Measurements from ENCODE around the gene VIPR2. TPM values are rescaled to one million over a fixed set of nuclear protein-coding genes. Genes with fewer than 3 reads are reported as not detected.

VIPR2 gene
- polyA plus RNA-seq, 10 donors: 4.9 to 10.5 (median 8.6) TPM

GRCh38 chr7:159027789-159028507 is 116.7 kb downstream of the VIPR2 start:
- DNase-seq: no peak

GRCh38 chr7:159027056-159027788 is 117.4 kb downstream of the VIPR2 start:
- peak in 1 of 3 donors; percentile 57 for DNase-seq

- no peak for DNase-seq
These were observed 118.2 kb downstream of the VIPR2 start for GRCh38 chr7:159026271-159027055.

DNA sequence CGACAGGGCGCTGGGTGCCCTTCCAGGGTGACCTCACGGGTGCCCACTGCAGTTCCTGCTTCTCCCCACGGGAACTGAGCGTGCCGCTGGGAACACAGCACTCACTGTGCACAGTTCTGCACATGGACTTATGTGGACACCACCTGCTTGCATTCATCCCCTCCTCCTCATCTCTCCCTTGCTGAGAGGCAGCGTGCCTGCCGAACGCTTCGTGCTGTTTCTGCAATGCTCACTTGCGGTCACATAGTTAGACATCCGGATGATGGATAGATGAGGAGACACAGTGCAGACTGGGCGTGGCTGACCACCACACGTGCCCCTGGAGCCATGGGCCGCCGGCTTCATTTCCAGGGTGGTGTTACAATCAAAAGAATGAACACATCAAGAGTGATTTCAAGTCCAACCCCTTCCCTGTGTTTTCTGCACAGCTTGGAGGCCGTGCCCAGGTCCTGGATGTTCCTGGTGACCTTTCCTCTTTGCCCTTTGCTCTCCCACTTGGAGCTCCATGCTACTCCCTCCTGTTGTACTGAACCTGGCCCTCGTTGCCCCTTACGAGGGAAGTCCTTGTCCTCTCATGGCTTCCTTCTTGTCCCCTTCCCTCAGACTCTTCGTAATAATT is 119.4 kb downstream of the VIPR2 start:
- no peak for DNase-seq

DNA sequence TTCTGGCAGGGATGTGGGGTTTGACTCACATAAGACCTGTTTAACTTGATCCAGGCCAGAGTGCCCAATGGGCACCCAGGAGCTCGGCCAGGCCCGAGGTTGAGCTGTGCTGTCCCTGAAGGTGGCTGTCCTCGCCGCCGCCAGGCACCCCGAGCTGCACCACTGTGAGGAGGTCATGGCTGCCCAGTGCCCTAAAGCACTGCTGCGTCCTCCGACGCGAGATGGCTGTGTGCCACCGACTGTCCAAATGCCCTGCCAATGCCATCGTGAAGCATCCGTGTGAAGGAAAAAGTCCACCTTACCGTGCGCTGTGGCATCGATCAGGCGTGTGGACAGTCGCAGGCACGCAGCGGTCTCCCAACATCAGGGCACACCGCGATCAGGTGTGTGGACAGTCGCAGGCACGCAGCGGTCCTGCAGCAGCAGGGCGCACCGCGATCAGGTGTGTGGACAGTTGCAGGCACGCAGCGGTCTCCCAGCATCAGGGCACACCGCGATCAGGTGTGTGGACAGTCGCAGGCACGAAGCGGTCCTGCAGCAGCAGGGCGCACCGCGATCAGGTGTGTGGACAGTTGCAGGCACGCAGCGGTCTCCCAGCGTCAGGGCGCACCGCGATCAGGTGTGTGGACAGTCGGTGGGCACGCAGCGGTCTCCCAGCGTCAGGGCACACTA is 120.3 kb downstream of the VIPR2 start:
- DNase-seq: no peak

DNA sequence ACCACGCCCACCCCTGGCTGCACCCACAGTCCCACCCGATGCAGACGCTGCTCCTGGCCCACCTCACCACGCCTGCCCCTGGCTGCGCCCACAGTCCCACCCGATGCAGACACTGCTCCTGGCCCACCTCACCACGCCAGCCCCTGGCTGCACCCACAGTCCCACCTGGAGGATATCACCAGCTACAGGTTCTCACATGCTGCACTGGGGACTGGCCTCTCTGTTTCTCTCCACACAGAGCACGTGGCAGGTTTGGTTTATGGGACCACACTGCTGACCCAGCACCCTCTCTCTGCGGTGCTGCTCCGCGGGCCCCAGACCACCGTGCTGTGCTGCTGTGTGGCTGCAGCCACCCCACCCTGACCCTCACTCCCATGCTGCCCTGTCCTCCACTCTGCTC is 120.9 kb downstream of the VIPR2 start:
- no peak for DNase-seq

GRCh38 chr7:159023206-159023605 is 121.5 kb downstream of the VIPR2 start:
- DNase-seq: no peak

- DNase-seq: no peak
These were observed 122.3 kb downstream of the VIPR2 start for GRCh38 chr7:159022238-159022993.

- DNase-seq: no peak
These were observed 123.7 kb downstream of the VIPR2 start for GRCh38 chr7:159020987-159021386.

- no peak for DNase-seq
These were observed 125.6 kb downstream of the VIPR2 start for GRCh38 chr7:159019111-159019510.

DNA sequence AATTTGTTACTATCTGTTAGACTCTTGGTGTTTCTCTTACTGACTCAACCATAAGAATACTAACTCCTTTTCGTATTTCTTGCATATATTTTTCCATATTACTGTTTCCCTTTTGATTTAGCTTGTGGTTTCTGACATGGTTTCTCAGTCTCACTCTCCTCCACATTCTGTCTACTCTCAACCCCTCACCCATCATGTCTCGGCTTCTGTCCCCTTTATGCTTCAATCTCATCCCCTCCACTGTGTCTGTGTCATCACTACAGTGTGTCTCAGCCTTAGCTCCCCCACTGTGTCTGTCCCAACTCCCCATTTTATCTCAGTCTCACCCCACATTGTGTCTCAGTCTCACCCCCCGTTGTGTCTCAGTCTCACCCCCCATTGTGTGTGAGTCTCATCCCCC is 126.9 kb downstream of the VIPR2 start:
- no peak for DNase-seq

- no peak for DNase-seq
These were observed 127.5 kb downstream of the VIPR2 start for GRCh38 chr7:159017210-159017609.

- DNase-seq: no peak
These were observed 128.1 kb downstream of the VIPR2 start for GRCh38 chr7:159016591-159016990.

GRCh38 chr7:159015454-159016410 is 128.9 kb downstream of the VIPR2 start:
- DNase-seq: peak in 2 of 3 donors; percentile 33 to 51

- no peak for DNase-seq
These were observed 129.6 kb downstream of the VIPR2 start for GRCh38 chr7:159015081-159015453.

GRCh38 chr7:159014297-159015062 is 130.2 kb downstream of the VIPR2 start:
- no peak for DNase-seq

DNA sequence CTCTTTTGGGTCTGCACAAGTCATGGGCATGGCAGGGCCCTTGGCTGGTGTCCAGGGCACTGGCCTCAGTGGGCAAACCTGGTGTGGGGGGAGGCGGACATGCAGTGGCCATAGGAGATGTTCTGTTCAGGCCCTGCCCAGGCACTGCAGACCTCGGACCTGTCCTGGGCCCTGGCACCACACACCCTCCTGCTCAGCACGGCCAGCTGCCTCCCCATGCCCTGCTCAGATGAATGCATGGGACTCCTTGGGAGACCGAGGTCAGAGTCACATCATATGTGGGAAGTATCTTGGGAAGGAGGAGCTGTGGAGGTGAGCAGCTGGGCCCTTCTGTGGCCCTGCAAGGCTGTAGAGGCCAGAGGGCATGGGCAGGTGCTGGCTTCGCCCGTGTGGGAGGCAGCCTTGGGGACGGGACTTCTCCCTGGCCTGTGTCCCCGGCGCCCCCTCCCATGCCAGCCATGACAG is 130.8 kb downstream of the VIPR2 start:
- DNase-seq: no peak

GRCh38 chr7:159013181-159013690 is 131.4 kb downstream of the VIPR2 start:
- DNase-seq: no peak
